Activated effector memory CD4-positive, alpha-beta T cell treated with Interleukin-2 at 50 U/mL for 16 hours (primary cell): ENCODE measurements around the gene OGFR.
A peak's percentile ranks its signal among the peaks of the same experiment; 100 is the strongest.

Source experiments
- DNase-seq: peaks from one replicate; pipeline ENCODE4 v3.0.0-alpha.2; 2020

Gene OGFR

DNA sequence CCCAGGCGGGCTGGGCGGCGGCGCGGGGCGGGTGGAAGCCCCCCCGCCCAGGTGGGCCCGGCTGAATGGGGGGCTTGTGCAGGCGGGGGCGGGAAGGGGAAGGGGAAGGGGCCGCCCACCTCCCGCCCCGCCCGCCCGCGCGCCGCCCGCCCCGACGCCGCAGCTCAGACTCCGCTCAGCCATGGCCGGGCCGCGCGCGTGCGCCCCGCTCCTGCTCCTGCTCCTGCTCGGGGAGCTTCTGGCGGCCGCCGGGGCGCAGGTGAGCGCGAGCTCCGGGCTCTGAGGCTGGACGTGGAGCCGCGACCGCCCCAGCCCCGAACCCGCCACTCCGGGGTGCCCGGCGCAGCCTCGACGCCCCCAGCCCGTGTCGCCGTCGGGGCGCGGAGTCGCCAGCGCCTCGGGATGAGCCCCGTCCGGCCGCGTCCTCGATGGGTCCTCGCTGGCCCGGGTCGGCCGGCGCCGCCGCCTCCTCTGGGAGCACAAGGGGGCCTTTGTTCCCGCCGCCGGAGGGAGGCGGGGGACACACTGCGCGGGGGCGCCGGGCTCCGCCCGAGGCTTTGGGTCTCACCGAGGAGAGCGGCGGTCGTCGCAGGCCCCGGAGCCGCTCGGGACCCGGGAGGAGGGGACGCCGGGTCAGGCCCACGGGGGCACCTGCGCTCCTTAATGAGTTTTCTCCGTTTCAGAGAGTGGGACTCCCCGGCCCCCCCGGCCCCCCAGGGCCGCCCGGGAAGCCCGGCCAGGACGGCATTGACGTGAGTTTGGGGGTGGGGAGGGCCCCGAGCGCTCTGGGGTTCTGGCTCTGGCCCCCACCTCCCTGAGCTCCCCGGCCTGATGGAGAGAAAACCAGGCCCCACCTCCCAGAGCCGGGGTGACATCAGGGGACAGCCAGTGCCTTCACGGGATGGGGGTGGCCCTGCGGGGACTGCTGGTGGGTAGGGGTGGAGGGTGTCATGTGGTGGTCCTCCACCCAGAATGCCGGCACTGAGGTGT is 12.5 kb downstream of the OGFR start, which contains the start of gene COL9A3:
TSS of gene COL9A3 (plus strand) at position 167 of the 990 bp plus-strand sequence. CDS start at position 182, 15 bp downstream.
- DNase-seq: no peak

- DNase-seq: no peak
Measured at GRCh38 chr20:62817975-62818591, 13.4 kb downstream of the OGFR start.

GRCh38 chr20:62818592-62819493 is 14.2 kb downstream of the OGFR start:
- DNase-seq: no peak

DNA sequence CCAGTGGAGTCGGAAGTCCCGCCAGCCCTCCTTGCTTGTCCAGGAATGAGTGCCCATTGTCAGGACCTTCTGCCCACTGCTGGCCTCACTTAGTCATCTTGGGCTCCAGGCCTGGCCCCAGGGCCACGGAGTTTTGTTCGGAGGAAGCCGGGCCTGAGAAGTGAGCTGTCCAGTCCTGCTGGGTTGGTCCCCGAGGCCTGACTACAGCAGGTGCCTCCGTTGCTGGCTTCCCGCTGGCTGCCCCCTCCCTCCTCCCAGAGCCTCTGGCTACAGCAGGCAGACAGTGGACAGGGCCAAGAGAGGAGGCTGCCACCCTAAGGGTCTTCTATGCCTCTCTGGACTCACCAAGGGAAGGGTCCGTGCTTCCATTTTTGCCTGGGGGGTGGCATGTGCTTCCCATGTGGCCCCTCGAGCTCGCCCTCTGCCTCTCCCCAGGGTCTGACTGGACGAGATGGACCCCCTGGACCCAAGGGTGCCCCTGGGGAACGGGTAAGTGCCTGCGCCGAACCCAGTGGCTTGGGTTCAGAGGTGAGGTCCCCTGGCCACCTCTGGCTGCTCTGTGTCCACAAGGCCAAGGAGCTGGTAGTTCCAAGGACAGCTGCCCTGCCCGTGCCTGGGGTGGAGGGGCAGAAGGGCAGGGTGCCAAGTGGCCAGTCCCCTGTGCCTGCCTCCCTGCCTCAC is 15.0 kb downstream of the OGFR start:
- DNase-seq: no peak

DNA sequence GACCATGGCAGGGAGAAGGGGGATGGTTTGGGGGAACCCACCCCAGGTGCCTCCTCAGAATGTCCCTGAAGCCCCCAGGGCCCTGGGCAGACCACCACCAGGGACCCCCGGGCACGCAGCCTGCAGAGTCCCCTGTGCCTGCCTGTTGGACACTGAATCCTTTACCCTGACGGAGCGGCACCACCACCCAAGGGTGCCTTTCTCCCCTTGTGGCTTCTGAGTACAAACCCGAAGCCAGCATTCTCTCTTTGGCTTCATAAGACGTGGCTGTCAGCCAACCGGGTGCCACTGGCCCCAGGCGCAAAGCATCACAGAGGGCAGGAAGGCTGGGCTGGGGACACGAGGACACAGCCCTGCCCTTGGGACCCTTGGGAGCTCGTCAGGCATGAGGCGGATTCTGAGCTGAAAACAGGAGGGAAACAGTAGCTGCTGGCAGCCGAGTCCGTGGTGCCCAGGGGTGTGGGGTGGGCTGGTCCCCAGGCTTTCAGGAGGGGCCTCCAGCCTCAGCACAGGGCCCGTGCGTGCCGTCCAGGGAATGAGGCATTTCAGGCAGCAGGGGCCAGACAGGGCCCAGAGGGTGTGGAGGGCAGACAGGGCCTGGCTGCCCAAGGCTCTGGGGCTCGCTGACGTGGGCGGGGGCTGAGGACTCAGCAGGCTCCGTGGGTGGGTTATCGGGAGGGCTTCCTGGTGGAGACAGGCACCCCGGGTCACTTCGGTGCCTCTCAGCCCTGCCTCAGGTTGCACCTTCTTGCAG is 15.8 kb downstream of the OGFR start:
- no peak for DNase-seq

- DNase-seq: no peak
Measured at GRCh38 chr20:62820962-62821725, 16.5 kb downstream of the OGFR start.

DNA sequence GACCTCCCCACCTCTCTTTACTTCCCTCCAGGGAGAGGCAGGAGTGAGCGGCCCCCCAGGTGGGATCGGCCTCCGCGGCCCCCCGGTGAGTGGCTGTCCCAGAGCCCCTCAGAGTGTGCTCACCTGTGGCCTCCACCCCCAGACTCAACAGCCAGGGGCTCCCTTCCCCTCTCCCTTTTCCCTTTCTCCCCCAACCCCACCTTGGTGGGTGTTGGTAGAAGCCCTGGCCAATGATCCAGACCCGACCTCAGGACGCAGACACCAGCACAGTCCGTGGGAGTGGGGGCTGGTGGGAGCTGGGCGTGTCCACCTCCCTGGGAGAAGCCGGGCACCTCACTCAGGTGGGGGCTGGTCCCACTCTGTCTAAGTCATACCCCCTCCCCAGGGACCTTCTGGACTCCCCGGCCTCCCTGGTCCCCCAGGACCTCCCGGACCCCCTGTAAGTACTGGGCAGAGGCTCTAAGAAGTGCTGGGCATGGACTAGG is 17.1 kb downstream of the OGFR start:
- DNase-seq: no peak

DNA sequence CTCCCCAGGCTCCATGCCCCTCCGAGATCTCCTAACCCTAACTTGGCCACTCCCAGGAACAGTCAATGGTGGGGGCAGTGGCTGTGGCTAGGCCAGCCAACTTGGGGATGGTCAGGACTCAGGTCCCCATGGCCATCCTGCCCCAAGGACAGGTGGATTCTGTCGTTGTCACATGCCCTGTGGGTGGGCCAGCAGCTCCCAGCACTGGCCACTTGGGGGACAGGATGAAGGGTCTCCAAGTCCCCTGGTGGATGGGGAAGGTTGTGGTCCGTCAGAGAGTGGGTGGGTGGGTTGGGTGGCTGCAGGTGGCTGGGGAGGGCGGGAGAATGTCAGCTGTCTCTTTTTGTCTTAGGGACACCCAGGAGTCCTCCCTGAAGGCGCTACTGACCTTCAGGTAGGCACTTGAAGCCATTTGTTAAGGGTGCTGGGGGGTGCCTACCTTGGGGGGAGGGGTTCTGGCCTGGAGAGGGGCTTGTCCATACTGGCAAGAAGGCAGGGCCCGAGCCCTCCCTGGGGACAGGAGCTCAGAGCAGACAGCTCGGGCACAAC is 17.7 kb downstream of the OGFR start:
- DNase-seq: no peak

GRCh38 chr20:62822788-62823651 is 18.4 kb downstream of the OGFR start:
- no peak for DNase-seq

- DNase-seq: no peak
Measured at GRCh38 chr20:62823688-62824475, 19.2 kb downstream of the OGFR start.

GRCh38 chr20:62824476-62825332 is 20.1 kb downstream of the OGFR start:
- DNase-seq: peak; percentile 46

DNA sequence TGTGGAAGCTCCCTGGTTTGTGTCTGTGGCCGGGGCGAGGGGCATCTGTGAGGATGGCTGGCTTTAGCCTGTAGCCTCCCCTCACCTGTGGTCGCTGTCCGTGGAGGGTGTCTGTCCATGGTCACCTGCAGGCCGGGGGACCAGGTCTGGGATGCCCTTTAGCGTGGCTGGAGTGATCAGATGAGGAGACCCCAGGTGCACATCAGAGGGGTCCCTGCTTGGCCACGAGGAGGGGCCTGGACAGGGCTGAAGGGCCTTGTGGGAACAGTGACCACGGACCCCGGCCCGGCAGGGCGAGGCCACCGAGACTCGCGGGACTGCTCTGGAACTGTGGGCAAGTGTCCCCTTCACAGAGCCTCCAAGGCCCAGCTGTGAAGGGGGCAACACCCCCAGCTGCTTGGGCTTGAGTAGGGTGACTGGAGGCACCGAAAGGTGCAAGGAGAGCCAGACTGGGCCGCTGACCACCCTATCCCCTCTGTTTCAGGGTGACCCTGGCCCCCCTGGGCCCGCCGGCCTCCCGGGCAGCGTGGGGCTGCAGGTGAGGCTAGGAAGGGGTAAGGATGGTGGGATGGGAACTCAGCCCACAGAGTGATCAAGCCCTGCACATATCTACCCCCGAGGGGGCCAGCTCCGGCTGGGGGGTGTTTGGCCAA is 20.8 kb downstream of the OGFR start:
- DNase-seq: no peak

GRCh38 chr20:62825986-62826645 is 21.5 kb downstream of the OGFR start:
- DNase-seq: no peak

DNA sequence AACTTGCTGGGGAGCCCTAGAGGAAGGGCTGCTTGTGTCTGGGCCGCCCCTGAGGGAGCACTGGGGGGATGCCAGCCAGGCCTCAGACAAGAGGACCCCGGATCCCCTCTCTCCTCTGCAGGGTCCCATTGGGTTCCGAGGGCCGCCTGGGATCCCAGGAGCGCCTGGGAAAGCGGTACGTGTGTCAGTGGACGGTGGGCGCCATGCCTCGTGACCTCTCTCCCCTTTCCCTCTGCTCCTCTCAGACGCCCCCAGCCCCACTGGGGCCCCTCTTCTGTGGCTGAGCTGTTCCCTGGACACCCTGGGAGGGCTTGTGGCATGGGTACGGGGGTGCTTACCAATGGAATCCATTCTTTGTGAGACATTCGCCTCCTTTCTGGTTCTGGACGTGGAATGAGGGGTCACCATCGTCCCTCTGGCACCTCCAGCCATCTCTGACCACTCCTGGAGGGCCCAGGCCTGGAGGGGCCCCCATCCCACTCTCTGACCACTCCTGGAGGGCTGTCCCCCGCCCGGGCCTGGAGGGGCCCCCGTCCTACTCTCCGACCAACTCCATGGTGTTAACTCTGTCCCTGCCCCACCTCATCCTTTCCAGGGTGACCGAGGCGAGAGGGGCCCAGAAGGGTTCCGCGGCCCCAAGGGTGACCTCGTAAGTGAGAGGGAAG is 22.1 kb downstream of the OGFR start:
- DNase-seq: no peak

DNA sequence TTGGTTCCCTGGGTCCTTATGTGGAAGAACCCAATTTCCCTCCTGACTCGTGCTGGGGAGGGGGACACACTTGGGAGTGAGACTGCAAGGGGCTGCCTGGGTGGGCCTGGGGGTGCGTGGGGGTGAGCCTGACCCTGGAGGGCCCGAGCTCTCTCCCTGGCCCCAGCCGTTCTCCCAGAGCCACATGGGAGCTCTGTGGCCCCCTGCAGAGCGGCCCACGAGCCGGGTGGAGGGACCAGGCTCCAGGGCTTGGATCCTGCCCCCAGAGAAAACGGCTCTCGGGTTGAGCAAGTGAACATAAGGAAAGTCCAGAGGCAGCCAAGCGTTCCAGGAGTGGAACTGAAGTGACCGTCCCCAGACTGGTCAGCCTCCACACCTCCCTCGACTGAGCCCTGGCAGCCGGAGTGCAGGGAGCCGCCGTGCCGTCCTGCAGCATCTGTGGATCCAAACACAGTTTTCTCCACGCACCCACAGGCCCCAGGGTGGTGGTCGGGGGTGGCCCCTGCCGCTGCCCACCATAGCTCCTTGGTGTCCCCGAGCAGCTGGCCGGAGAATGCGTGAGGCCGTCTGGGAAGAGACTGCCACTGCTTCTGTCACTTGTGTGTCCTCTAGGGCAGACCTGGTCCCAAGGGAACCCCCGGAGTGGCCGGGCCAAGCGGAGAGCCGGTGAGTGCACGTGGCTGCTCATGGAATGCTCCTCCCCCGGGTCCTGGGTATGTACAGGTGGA is 22.8 kb downstream of the OGFR start:
- no peak for DNase-seq
